GM18909 (cell line): Measurements from ENCODE around the gene GHR.
A peak's percentile ranks its signal among the peaks of the same experiment; 100 is the strongest.

Experiments used
- ATAC-seq: cut with Tn5 transposase; IDR thresholded peaks from one replicate; pipeline ENCODE4 v1.9.1; 2021; ENCODE audit warnings: mild to moderate bottlenecking; ENCODE audit not compliant: unreplicated experiment, poor library complexity

GHR gene

DNA sequence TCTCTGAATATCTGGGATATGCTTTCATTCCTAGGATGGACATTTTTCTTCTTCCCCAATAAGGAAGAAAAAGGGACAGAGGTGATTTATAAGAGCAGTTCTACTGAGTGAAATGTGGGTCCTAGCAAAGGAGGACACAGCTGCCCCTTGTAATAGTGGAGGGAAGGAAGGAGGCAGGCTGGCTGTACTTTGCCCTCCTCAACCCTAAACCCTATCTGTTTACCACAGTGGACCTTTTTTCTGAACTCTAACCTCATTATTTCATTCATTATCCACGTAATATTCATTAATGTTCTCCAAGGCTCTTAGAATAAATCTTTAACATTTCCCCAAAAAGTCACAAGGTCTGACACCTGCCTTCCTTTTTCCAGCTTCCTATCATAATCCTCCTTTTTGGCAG is 37.8 kb downstream of the GHR start:
- no peak for ATAC-seq

DNA sequence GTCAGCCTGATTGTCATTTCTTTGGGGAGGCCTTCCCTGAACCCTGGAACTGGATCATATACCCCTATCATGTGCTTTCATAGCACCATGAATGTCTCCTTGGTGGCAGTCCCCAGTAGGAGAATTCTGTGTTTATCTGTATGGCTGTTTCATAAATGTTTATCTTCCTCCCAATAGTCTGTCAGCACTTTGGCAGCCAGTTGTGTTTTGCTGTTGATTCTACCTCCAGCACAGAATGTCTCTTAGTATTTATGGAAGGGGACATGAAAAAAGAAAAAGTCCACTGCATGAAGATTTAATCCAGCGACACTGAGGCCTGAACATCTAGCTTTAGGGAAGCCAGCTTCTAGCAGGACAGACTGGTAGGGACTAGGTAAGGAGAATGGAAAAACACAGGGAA is 38.3 kb downstream of the GHR start:
- ATAC-seq: no peak

DNA sequence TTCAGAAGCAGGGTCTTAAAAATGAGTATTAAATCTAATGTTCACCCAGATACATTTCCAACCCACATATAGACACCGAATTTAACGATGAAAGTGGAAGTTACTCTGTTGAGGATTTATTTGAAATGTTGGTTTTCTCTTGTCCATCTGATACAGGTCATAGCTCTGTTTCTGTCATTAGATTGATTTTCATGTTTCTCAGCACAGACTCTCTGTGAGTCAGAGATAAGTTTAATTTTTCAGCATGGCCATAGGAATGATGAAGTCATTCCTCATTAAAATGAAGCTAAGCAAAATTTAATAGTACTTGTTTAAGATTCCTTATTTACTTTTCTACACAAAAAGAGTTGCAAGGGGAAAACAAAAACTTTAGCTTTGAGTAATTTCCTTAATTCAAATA is 38.8 kb downstream of the GHR start:
- no peak for ATAC-seq

DNA sequence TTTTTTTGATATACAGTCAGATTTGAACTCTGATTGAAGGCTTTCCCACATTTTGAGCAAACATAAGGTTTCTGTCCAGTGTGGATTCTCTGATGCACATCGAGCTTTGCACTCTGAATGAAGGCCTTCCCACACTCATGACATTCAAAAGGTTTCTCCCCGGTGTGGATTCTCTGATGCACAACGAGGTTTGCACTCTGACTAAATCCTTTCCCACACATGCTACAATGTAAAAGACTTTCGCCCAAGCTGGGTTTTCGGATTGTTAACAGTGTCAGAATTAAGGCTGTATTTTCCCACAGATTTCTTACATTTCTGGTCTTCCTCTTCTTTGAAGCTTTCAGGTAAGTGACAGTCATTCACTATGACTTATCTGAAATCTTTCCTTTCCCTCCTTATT is 44.3 kb downstream of the GHR start:
- ATAC-seq: no peak

DNA sequence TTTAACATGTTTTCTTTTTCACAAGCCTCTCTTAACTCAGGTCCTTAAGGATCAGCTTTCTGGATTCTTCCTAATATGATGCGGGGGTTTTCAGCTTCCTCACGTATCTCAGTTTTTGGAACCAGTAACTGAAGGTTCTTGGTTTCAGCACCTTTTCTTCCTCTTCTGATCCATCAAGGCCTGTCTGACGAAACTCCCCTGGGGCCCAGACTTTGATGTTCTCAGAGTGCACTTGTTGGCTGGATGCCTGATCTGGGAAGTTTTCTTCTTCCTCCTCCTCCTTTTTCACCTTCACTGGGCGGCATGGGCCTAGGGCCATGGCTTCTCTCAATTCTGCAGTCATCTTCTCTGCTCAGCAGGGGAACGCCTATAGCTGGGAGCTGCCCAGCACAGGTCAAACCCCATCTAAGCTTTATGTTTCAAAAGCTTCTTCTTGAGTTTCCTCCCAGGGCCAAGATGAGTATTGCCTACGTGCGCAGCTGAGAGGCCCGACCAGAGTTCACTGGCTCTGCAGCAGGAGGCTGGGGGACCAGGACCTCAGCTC is 44.8 kb downstream of the GHR start:
- no peak for ATAC-seq

GRCh38 chr5:42483472-42484154 is 60.4 kb downstream of the GHR start:
- ATAC-seq: peak; percentile 95

DNA sequence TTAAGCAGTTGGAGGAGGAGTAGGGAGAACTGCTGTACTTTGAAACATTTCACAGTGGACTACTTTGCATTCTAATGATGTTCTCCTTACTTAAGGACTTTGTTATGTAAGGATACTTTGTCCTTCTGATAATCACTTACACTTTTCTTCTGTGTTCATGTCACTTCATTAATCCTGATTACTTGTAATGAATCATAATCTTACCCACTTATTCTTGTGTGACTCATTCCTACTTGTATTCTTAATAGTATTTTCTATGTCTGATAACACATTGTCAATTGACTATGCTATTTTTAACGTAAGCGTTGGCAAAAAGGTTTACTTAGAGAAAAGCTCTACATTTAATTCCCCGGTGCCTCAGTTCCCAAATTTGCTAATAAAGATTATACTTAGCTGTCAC is 63.8 kb downstream of the GHR start:
- ATAC-seq: no peak

- ATAC-seq: no peak
These were observed 64.6 kb downstream of the GHR start for GRCh38 chr5:42487821-42488220.

- no peak for ATAC-seq
These were observed 67.6 kb downstream of the GHR start for GRCh38 chr5:42490831-42491230.

DNA sequence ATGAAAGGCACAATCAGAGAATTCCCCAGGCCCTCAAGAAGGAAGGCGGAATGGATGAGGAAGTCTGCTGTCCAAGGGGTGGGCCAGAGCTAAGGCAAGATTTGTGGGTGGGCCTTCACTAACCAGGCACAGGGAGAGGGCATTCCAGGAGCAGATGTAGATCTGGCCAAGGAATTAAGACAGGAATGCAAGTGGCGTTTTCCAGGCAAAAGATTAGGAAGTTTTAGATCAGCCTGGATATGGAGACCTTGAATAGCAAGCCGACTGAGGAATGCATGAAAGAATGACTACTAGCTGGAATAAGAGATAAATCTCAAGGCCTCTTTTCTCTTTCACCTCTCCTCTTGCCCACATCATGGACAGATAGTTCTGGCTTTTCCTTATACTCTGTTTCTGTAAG is 68.5 kb downstream of the GHR start:
- no peak for ATAC-seq

DNA sequence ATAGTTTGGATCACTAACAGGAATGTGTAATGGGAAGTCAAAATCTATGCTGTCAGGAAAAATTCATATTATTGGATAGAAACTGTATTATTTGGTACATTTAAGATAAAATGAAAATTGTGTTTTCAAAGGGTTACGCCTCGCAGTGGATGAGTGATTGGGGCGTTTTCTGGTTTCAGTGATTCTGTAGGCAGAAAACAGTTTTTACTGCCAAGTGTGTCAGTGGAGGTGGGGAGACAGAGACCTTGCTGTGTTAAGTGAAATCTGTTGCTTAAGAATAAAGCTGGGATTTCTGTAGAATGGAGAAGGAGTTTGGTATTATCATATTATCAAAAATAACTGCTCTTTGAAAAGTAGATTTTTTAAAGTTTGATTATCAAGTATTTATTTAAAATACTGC is 69.7 kb downstream of the GHR start:
- no peak for ATAC-seq

GRCh38 chr5:42494414-42494813 is 71.2 kb downstream of the GHR start:
- no peak for ATAC-seq

DNA sequence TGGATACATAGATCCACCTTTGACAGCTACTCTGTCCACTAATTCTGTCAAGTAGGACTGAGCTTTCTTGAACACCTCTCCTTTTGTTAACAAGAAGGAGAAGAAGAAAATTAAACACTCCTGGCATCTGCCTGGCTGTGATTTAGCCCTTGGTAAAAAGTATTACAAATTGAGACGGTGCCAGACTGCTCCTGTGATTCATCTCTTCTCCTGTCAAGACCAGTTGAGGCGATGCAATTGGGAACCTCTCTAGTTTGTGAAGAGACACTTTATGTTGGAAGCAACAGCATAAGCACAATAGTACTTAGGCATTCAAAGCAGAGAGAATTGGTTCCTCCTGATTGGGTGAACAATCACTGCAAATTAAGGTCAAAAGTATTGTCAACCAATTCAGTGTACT is 72.7 kb downstream of the GHR start:
- ATAC-seq: no peak

DNA sequence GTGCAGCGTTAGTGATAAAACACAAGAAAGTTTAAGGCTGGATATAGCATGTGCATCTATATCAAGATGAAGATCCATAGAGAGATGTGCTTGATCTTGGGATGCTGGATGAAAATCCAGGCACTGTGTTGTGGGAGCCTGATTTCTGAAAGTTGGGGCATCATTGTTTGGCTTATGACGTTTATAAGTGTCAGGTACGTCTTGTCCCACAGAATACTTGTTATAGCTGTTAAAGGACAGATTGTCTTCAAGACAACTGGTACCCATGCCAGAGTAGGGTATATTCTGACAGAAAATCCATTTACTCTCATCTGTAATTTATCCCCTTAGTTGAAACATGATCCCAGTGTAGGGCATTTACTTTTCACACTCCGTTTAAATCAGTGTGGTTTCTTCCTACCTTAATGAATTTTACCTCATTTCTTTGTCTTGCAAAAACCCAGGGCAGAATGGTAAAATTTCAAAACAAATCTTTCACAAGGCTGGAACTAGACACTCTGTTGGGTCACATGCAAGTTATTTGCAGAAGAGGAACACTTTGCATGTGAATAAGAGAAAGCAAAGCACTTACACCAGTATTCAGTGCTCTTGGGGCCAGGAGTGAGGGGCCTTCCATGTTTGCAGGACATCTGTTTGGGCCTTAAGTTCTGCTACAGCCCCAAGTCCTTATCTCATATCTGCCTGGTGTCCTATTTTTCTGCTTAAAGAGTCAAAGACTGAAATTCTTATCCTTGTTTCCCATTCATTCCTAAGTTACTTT is 73.3 kb downstream of the GHR start:
- no peak for ATAC-seq

- ATAC-seq: no peak
These were observed 74.8 kb downstream of the GHR start for GRCh38 chr5:42498000-42498399.

- no peak for ATAC-seq
These were observed 75.8 kb downstream of the GHR start for GRCh38 chr5:42499016-42499415.

DNA sequence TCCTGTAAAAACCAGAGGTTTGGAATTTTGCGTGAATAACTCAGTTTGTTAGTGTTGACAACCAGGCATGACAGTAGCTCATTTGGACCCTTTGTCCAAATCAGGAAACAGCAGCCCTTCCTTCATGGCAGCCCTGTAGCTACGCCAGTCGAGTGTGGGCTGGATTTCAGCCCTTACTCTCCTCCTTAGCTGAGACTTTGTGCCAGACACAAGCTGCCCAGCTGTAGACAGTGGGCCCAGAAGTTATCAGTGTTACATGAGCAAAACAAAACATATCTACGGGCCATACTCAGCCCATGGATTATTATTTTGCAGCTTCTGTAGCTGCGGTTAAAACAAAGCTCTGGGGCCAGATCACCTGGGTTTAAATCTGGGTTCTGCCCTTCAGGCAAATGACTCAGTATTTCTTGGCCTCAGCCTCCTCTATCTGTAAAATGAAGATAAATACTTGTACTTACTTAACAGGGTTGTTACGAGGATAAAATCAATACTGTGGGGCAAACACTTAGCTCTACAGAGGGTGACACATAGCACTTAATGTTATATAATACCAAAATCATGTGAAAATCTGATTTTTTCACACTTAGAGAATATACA is 76.9 kb downstream of the GHR start:
- ATAC-seq: no peak

DNA sequence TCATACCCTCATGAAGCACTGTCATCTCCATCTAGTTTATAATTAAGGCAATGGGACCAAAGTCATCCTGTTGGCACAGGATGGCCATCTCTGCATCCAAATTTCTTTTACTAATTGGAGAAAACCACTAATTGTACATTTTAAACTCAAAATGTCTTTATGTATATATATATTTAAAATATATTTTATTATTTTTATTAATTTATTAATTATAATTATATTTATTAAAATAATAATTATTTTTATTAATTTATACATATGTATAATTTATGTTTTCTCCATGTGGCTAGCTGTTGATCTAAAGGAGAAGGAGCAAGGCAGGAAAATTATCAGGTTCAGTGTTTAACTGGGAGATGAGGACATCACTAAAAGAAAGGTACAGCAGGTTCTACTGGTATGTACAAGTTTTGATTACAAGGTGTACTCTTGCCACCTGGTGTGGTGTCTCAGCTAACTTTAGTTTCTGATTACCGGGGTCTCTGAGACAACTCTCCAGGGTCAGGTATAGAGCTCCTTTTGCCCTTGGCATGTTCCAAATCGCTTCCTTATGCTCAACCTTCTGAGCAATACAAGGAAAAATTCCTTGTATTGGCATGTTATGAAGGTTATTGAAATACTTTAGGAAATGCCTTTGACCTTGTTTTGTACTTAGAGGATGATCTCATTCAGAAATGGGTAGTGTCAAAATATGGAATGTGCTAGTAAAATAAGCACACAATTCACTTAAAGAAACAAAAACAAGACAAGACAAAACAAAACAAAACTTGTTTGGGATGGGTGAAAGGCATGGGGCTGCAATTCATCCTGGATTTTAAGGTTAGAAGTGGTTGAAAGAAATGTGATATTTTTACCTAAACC is 79.6 kb downstream of the GHR start:
- no peak for ATAC-seq

GRCh38 chr5:42506662-42507061 is 83.4 kb downstream of the GHR start:
- ATAC-seq: peak; percentile 48

GRCh38 chr5:42507451-42508097 is 84.3 kb downstream of the GHR start:
- ATAC-seq: no peak
